ENCODE data around the gene TULP1. TPM values are rescaled to one million over a fixed set of nuclear protein-coding genes. Genes with fewer than 3 reads are reported as not detected.

Gene TULP1
- total and polyA plus RNA-seq, 2 of the 4 experiments (the other 2 are of a cell fraction): not detected

DNA sequence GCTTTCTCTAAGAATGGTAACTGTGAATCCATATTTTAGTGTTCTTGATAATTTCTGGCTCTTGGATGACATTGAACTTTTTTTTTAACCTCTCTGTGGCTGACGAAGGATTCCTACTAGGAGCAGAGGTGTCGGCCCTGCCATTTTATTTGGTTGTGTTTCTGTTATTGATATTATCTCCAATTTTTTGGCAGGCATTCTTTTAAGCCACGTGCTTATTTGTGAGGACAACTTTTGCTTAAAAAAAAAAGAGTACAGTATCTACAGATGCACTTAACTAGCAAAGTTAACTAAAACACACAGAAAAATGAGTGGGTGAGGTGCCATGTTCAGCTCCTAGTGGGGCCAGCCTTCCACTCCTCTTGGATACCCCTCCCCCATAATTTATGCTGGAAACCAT lies 59.5 kb downstream of the TULP1 start (continued):
- TF ChIP-seq, protein P1, sequence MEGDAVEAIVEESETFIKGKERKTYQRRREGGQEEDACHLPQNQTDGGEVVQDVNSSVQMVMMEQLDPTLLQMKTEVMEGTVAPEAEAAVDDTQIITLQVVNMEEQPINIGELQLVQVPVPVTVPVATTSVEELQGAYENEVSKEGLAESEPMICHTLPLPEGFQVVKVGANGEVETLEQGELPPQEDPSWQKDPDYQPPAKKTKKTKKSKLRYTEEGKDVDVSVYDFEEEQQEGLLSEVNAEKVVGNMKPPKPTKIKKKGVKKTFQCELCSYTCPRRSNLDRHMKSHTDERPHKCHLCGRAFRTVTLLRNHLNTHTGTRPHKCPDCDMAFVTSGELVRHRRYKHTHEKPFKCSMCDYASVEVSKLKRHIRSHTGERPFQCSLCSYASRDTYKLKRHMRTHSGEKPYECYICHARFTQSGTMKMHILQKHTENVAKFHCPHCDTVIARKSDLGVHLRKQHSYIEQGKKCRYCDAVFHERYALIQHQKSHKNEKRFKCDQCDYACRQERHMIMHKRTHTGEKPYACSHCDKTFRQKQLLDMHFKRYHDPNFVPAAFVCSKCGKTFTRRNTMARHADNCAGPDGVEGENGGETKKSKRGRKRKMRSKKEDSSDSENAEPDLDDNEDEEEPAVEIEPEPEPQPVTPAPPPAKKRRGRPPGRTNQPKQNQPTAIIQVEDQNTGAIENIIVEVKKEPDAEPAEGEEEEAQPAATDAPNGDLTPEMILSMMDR (conservative IDR thresholded peaks at IDR 0.05; ENCODE audit: low read depth, low read length): no peak
- no peak for TF ChIP-seq POLR2A (IDR thresholded peaks at IDR 0.05; ENCODE audit: low read depth, low read length)

All from IMR-90 (cell line).